DMS153 (cell line): Measurements from ENCODE around the gene RASAL1.

Experiments used
- DNase-seq: peaks from one replicate; lab custom pipeline; 2025; lab: John Stamatoyannopoulos, UW

RASAL1 gene

DNA sequence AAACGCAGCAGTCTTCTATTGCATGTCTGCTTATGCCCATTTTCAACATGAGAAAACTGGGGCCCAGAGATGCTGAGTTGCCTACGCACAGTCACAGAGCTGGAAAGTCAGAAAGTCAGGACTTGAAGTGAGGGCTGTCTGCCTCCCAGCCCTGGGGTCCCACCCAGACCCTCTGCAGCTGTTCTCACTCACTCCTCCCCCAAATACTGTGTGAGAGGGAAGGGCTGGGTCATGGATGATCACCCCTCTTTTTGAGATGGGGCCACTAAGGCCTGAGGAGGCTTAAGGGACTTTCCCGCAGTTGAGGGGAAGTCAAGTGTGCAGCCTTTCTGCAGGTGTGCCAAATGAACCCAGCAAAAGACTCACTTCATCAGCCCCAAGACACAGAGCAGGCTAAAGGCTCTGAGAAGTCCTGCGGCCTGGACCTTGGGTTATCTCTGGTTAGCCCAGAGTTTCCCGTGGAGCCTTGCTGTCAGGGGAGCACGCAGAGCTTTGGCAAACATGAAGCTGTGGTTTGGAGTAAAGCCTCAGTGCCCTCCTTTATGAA, 60.4 kb downstream of the RASAL1 start:
- no peak for DNase-seq

GRCh38 chr12:113073586-113073985, 62.0 kb downstream of the RASAL1 start:
- no peak for DNase-seq

DNA sequence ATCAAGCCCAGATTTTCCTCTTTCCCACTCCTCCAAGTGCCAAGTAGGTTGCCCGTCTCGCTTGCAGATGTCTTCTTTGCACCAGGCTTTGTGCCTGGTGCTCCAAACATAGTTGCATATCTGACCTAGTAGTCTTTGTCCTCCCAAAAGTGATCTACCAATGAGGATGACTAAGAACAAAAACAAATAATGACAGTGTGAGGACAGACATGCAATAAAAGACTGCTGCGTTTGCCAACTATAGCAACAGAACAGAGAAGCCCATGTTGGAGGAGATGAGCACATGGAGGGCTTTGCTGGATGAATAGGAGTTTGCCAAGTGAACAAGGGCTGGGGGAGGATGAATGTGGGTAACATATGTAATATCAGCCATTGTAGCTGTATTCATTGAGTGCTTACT, 63.4 kb downstream of the RASAL1 start:
- DNase-seq: peak; percentile 39

DNA sequence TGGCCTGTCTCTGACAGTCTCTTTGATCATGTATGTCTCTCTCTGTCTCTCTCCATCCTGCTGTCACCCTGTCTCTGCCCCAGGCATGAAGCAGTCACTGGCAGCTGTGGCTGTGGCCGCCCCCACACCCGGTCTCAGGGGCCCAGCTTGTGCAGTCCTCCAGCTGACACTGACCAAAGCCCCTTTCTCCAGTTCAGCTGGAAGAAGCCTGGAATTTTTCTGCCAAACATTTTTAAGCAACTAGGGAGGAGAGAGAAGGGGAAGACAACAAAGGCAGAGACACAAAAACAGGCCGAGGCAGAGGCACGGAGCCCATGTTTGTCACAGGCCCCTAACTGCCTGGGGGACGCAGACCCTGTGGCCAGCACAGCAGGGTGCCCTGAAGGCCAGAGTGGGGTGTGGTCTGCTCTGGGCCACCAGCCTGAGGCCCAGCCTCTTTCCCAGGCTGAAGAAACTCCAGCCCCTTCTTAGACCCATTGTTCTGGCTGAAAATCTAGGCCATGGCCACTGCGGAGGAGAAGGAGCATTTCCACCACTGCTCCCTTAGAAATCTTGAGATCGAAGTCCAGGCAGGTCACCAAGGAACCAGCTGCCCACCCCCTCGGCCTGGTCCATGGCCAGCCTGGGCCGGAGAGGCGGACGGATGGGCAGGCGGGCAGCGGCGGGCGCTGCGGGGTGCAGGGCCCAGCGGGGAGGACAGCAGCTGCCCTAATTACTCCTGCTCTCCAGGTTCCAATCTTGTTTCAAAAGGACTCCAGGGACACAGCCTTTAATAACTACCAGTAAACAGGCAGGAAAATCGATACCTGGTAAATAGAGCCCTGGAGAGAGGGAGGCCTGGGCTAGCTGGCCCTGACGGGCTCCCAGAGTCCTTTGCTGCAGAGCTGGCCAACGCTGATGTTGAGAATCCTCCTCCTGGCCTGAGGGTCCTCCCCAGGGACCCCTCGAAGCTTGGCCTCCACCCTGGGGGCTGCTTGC, 64.1 kb downstream of the RASAL1 start:
- peak; percentile 80 for DNase-seq

DNA sequence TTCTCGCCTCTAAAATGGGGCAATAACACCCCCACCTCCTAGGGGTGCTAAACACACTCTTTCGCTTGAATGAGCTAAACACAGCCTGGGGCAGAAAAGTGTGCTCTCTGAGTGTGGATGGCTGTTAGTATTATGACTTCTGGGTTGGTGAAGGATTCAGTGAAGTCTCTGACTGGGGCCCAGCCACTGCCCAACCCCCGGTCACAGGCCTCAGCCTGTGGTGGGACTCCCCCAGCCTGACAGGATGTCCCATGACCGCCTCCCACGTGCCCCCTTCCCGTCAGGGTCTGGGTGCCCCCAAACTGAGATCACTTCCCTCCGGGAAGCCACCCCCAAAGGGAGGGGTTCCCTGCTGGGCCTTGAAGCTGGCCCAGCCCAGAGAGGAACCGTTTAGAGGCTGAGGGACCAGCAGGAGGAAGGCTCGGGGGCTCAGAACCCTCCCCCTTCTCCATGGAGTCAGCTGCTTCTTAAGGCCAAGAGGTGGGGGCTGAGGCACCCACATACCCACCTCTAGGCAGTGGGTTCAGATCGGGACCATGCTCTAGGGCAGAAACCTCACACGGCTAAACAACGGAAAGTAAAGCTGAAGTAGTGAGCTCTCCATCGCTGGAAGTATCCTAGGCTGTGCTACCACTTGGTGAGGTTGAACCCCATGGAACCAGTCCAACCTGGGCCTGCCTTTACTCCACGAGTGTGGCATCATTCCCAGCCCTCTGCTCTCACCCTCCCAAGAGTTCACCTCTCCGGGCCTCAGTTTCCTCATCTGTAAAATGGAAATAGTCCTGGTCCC, 65.2 kb downstream of the RASAL1 start:
- DNase-seq: no peak

DNA sequence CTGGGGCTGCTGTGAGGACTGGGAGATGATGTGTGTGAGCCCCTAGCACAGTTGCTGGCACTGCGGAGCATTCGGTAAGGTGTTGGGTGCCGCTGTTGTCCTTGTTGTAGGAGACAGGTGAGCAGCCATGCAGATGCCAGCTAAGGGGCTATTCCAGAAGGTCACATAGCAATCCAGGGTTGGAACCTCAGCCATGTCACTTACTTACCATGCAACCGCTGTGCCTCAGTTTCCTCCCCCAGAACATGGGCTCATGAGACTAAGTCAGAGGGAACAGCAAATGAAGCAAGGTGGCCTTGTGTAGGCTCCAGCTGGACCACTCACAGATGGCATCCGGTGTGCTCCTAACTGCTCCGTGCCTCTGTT, 65.8 kb downstream of the RASAL1 start:
- no peak for DNase-seq

DNA sequence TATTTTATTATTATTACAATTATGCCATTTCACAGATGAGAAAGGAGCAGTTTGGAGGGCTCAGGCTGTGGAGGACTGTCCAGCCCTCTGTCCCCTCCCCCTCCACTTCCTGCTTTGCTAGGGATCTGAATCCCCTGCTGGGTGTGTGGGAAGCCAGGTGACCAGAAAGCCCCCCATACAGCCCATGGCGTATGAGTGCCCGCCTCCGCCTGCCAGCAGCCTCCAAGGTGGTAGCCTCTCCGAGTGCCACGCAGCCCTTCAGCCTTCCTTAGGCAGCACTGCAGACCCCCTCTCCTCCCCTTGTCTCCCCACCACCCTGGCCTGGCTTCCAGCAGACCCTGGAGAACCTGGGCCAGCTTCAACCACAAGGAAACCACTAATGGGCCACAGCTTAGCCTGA, 66.4 kb downstream of the RASAL1 start:
- DNase-seq: no peak

DNA sequence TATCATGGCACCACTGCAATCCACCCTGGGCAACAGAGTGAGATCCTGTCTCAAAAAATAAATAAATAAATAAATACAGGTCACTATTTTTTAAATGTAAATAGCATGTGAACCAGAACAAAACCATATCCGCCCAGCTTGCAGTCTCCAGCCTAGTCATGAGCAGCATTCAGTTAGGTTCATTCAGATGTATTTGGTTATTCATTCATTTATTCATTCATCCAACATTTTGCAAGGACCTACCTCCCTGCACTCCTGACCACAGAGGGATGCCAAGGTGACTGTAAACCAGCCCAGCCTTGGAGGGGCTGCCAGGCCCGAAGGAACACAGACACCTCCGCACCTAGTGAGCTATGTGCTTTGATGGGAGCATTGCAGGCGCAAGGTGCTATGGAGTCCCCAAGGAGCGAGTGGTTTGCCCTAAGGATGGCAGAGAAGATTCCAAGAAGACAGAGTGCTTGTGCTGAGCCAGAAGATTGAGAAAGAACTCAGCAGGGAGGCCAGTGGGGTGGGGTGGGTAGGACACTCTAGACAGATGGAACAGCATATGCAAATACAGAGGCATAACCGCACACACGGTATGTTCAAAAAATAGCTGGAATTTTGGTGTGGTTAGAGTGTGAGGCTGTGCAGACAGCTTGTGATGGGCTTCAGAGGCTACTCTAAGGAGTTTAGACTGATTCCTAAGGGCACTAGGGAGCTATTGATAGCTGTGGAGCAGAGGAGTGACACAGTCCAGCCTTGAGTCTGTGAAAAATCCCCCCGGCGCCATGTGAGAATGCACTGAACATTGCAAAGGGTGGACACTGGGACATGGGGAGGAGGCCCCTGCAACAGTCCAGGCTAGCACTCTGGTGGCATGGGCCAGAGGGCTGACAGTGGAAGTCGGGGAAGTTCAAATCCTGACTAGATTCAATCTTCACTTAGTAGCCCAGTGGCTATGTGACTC, 67.3 kb downstream of the RASAL1 start:
- DNase-seq: no peak

- DNase-seq: no peak
Measured at GRCh38 chr12:113066813-113067400, 68.7 kb downstream of the RASAL1 start.

GRCh38 chr12:113065126-113066007, 70.2 kb downstream of the RASAL1 start:
- DNase-seq: peak; percentile 36

GRCh38 chr12:113064395-113065125, 71.0 kb downstream of the RASAL1 start:
- no peak for DNase-seq

GRCh38 chr12:113063396-113064350, 71.9 kb downstream of the RASAL1 start:
- no peak for DNase-seq

DNA sequence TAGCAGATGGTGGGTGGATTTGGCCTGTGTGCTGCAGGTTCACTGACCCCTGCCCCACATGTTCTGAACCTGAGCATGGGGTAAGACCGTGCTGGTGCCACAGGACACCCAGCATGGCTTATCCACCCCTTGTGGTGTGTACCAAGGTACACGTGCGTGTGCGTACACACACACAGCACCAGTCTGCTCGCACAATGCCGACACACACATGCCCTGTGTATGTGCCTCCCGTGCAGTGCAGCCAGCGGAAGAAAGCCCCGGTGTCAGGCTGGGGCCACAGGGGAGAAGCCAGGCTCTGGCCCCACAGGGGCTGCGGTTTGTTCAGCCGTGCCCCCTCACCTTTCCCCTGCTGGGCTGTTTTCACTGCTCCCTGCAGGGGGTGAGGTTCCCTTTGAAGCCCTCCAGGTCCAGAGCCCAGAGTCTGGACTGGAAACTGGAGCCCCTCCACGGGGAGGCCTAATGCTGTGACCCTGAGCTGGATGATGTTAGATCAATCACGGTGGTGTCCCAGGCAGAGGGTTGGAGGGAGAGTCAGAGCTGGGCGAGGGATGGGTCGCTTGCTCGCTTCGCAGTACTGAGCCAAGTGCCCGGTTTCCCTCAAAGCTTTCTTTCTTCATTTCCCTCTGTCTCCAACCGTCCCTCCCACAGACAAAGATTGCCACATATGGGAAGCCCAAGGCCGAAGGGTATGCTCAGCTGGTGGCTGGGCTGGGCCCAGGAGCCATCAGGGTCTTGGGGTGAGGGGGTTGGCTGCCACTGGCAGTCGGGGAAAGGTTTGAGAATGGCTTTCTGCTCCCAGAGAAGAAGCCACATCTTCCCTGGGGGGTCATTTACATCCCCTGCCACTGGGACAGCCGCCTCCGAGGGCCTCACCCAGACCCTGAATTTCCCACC, 72.8 kb downstream of the RASAL1 start:
- DNase-seq: no peak

DNA sequence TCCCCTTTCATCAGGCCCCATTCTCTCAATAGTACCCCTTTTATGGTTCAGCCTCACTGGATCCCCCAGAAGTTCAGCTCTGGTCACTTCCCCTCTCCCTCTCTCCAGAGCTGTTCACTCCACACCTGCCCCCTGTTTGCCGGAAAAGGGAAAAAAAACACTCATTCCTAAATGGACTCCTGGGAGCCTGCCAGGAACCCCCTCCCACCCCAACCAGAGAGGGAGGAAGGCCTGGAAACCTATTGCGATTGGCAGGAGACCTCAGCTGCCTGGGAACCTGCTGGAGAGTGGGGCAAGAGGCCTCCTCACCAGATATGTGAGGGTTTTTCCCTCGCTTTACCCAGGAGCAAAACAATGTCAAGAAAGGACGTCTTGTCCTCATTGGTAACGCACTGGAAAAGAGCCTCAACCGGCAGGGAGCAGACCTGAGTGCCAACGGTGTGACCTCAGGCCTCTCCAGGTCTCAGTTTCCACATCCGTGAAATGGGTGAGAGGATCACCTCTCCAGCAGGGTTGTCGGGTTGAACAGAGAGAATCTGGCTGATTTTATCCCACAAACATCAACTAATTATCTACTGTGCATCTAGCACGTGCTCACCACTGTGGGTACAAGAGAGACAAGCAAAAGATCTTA, 74.4 kb downstream of the RASAL1 start:
- no peak for DNase-seq

- no peak for DNase-seq
Measured at GRCh38 chr12:113060336-113060960, 75.1 kb downstream of the RASAL1 start.

DNA sequence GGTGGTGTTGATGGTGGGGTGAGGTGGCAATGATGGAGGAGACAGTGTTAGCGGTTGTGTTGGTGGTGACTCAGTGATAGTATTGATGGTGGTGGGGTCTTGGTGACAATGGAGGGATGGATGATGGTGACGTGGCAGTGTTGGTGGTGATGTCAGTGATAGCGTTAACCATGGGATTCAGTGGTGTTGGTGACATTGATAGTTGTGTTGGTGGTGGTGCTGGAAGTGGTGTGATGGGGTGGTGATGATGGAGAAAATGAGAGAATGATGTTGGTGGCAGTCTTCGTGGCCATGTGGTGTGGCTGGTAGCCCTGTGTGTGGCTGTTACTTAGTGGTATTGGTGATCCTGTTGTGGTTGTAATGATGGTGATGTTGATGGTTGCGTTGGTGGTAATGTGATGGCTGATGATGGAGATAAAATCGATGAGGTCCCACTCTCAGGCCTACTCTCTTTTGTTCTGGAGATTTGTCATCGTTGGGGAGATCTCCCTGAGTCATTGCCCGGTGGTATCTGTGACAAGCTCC, 76.4 kb downstream of the RASAL1 start:
- no peak for DNase-seq
